Measurements from ENCODE around the gene RNF135. TPM values are rescaled to one million over a fixed set of nuclear protein-coding genes. Genes with fewer than 3 reads are reported as not detected.

RNF135 gene
- total and polyA plus RNA-seq, 12 donors: 2.3 to 8.3 (median 5.3) TPM

GRCh38 chr17:30950669-30951399, 20.0 kb upstream of the RNF135 start:
- no peak overlapping the region for H3K4me3 ChIP-seq
- ATAC-seq (peak; percentile 61 to 91 (median 86)), DNase-seq (peak; percentile 62 to 85)
- H3K27me3 ChIP-seq: no peaks in the 10 kb centered on the region
- no peaks in the 10 kb centered on the region for H3K9me3 ChIP-seq
- TF ChIP-seq, protein P1, sequence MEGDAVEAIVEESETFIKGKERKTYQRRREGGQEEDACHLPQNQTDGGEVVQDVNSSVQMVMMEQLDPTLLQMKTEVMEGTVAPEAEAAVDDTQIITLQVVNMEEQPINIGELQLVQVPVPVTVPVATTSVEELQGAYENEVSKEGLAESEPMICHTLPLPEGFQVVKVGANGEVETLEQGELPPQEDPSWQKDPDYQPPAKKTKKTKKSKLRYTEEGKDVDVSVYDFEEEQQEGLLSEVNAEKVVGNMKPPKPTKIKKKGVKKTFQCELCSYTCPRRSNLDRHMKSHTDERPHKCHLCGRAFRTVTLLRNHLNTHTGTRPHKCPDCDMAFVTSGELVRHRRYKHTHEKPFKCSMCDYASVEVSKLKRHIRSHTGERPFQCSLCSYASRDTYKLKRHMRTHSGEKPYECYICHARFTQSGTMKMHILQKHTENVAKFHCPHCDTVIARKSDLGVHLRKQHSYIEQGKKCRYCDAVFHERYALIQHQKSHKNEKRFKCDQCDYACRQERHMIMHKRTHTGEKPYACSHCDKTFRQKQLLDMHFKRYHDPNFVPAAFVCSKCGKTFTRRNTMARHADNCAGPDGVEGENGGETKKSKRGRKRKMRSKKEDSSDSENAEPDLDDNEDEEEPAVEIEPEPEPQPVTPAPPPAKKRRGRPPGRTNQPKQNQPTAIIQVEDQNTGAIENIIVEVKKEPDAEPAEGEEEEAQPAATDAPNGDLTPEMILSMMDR (IDR thresholded peaks at IDR 0.05): no peak
- peaks cover 0 to 23% (median 0%) of the 10 kb centered on the region in 9 donors for H3K36me3 ChIP-seq
- peak overlapping the region in 6 of 10 donors; percentile 22 to 84 (median 63) for H3K27ac ChIP-seq
- WGBS, 2 donors: 46 to 50% methylated on average over 9 of the region's 9 CpGs
- intact Hi-C loops (cut with DNase I): no loop called here
- peaks cover 0 to 61% (median 12%) of the 10 kb centered on the region in 9 donors for H3K4me1 ChIP-seq

GRCh38 chr17:30952638-30953393, 18.0 kb upstream of the RNF135 start:
- TF ChIP-seq, protein P1 (IDR thresholded peaks at IDR 0.05): no peak

DNA sequence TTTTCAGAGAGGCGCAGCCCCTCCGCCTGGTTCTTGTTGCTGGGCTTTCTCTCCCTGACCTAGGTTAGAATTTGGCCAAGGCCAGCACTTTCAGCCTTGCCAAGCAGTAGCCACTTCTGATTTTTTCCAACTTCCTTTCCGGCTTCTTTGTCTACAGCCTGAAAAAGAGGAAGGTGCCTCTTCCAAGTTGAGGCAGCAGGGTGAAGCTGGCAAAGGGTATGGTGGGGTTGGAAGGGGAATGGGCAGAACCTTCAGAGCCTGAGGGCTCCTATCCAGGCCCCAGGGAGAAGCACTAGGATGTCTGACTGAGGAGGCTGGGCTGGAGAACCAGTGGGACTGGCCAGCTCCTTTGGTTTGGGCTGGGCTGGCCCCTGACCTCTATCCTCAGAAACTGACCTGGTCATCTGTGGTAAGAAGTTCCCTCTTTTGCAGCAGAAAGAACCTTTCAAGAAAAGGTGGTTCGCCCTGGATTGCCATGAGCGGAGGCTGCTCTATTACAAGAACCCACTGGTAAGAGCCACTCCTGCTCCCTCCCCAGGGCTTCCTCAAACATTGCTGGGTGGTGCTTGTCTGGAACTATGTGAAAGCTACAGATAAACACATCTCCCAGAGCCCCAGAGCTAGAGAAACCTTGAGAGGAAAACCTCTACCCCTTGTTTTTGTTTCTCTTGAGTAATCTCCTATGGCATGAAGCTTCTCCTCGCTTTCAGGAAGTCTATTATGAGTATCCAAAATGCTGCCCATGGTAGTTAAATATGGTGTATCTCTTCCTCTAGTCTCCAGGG, 16.6 kb upstream of the RNF135 start:
- intact Hi-C loops (cut with DNase I): no loop called here

More at GRCh38 chr17:30952638-30953393, 18.0 kb upstream of the RNF135 start:
- Histone ChIP-seq H3K4me1 (peaks cover 0 to 81% (median 28%) of the 10 kb centered on the region in 9 donors), H3K9me3 (no peaks in the 10 kb centered on the region), H3K27me3 (no peaks in the 10 kb centered on the region), H3K27ac (peak overlapping the region in 7 of 10 donors; percentile 6 to 87 (median 74)), H3K36me3 (peaks cover 0 to 15% (median 0%) of the 10 kb centered on the region in 9 donors), H3K4me3 (no peak overlapping the region)
- ATAC-seq (peak in 7 of 8 donors; percentile 14 to 38 (median 20)), DNase-seq (no peak)
- WGBS, 2 donors: 89 to 93% methylated on average over 9 of the region's 9 CpGs
- intact Hi-C loops (cut with DNase I): no loop called here

More for the DNA sequence above, 16.6 kb upstream of the RNF135 start:
- peaks cover 0 to 95% (median 28%) of the 10 kb centered on the region in 9 donors for H3K4me1 ChIP-seq
- peak in 6 of 8 donors; percentile 8 to 40 (median 24) for ATAC-seq
- H3K36me3 ChIP-seq: peaks cover 0 to 17% (median 0%) of the 10 kb centered on the region in 9 donors
- TF ChIP-seq, protein P1 (IDR thresholded peaks at IDR 0.05): no peak
- no peak for DNase-seq
- peak overlapping the region; percentile 18 to 87 (median 60) for H3K27ac ChIP-seq
- H3K27me3 ChIP-seq: no peaks in the 10 kb centered on the region
- H3K4me3 ChIP-seq: peak overlapping the region in 4 of 10 donors; percentile 1 to 20 (median 16)
- H3K9me3 ChIP-seq: no peaks in the 10 kb centered on the region
- 77 to 84% methylated on average over 6 of the region's 6 CpGs for WGBS, 2 donors

All from heart right ventricle (tissue), 16 donors.